K562 (cell line): ENCODE results near the gene PUM2.

Experiments
- POLR2A ChIP-seq: fragments of 450-650 bp; conservative IDR thresholded peaks from 2 replicates; pipeline ENCODE4 v1.6.1; 2016
- ZBTB7A ChIP-seq: IDR thresholded peaks from 2 replicates; pipeline ENCODE4 v1.6.1; 2011; ENCODE audit warnings: low read depth, mild to moderate bottlenecking, low read length, moderate library complexity, borderline replicate concordance; ENCODE audit not compliant: control insufficient read depth

- TF ChIP-seq ZBTB7A (no peak), POLR2A (no peak)
Measured at GRCh38 chr2:20330192-20330591, 20.5 kb downstream of the PUM2 start.
